IMR-90 (cell line): ENCODE measurements around the gene SLC6A16. TPM values are rescaled to one million over a fixed set of nuclear protein-coding genes. Genes with fewer than 3 reads are reported as not detected.

Source experiments
- ATAC-seq: fragments of 200-7000 bp; cut with Tn5 transposase; 2 replicates; pipeline ENCODE4 v1.9.1; 2020; ENCODE audit warnings: low read depth, mild to moderate bottlenecking, moderate library complexity
- BruUV-seq: library from RNA; stranded (reverse); fragments of 400-500 nt; replicated peaks from 2 replicates; lab custom pipeline; 2021; lab: Mats Ljungman, UMichigan
- CTCF ChIA-PET: fragments of 300-600 bp; formaldehyde crosslinking; extraction: SDS; loops from one replicate; lab custom pipeline; 2021; ENCODE audit warnings: antibody characterized with exemption; lab: Yijun Ruan, JAX
- POLR2A ChIA-PET: fragments of 300-600 bp; sonication (Branson Sonifier 250); formaldehyde crosslinking; loops from one replicate; lab custom pipeline; 2022; ENCODE audit warnings: antibody characterized with exemption; ENCODE audit not compliant: unreplicated experiment; lab: Charles Lee
- DNase-seq: peaks from one replicate; pipeline ENCODE4 v3.0.0; 2013
- H2AFZ ChIP-seq: replicated peaks from 2 replicates; pipeline ENCODE3; 2013; ENCODE audit warnings: low read length, mild to moderate bottlenecking; ENCODE audit not compliant: poor library complexity
- H2AK5ac ChIP-seq: 2 replicates; pipeline ENCODE4 v1.6.1; 2013; ENCODE audit warnings: low read depth, low read length, inconsistent platforms
- H2AK9ac ChIP-seq: replicated peaks from 2 replicates; pipeline ENCODE3; 2013; ENCODE audit warnings: mild to moderate bottlenecking, low read depth, low read length, moderate library complexity; ENCODE audit not compliant: poor library complexity
- H2BK120ac ChIP-seq: 2 replicates; pipeline ENCODE4 v1.6.1; 2013; ENCODE audit warnings: low read depth, low read length, inconsistent platforms
- H2BK15ac ChIP-seq: 3 replicates; pipeline ENCODE4 v1.6.1; 2013; ENCODE audit warnings: low read depth, low read length, inconsistent platforms
- H2BK20ac ChIP-seq: 2 replicates; pipeline ENCODE4 v1.6.1; 2013; ENCODE audit warnings: low read depth, mild to moderate bottlenecking, inconsistent platforms, low read length, moderate library complexity
- H2BK5ac ChIP-seq: 2 replicates; pipeline ENCODE4 v1.6.1; 2013; ENCODE audit warnings: mild to moderate bottlenecking, low read depth, low read length, inconsistent platforms; ENCODE audit not compliant: poor library complexity, severe bottlenecking
- H3K14ac ChIP-seq: replicated peaks from 2 replicates; pipeline ENCODE4 v1.6.1; 2013; ENCODE audit warnings: low read depth, low read length, inconsistent platforms
- H3K18ac ChIP-seq: 2 replicates; pipeline ENCODE4 v1.6.1; 2013; ENCODE audit warnings: low read depth, low read length, control low read depth
- H3K23ac ChIP-seq: 2 replicates; pipeline ENCODE4 v1.6.1; 2013; ENCODE audit warnings: low read depth, low read length, inconsistent platforms
- H3K27ac ChIP-seq: 2 replicates; pipeline ENCODE4 v1.5.1; 2013; ENCODE audit warnings: mild to moderate bottlenecking, control low read depth, low read length; ENCODE audit not compliant: insufficient read depth
- H3K27me3 ChIP-seq: 2 replicates; pipeline ENCODE4 v1.6.1; 2013; ENCODE audit warnings: low read length; ENCODE audit not compliant: control insufficient read depth, insufficient read depth
- H3K36me3 ChIP-seq: 2 replicates; pipeline ENCODE4 v1.6.1; 2013; ENCODE audit warnings: low read length, mixed read lengths; ENCODE audit not compliant: control insufficient read depth, insufficient read depth
- H3K4ac ChIP-seq: 2 replicates; pipeline ENCODE4 v1.6.1; 2013; ENCODE audit warnings: low read depth, low read length, inconsistent platforms
- H3K4me1 ChIP-seq: 2 replicates; pipeline ENCODE4 v1.6.1; 2013; ENCODE audit warnings: low read length, mixed read lengths; ENCODE audit not compliant: control insufficient read depth, insufficient read depth
- H3K4me2 ChIP-seq: 2 replicates; pipeline ENCODE4 v1.6.1; 2013; ENCODE audit warnings: low read depth, mild to moderate bottlenecking, control low read depth, low read length, moderate library complexity
- H3K4me3 ChIP-seq: 2 replicates; pipeline ENCODE4 v1.5.1; 2013; ENCODE audit warnings: low read depth, mild to moderate bottlenecking, control low read depth, low read length, moderate library complexity; ENCODE audit not compliant: insufficient read depth
- H3K56ac ChIP-seq: 2 replicates; pipeline ENCODE4 v1.6.1; 2013; ENCODE audit warnings: low read length, inconsistent platforms; ENCODE audit not compliant: insufficient read depth; ENCODE audit errors: extremely low read depth
- H3K79me1 ChIP-seq, 2 experiments: 2 replicates each; pipeline ENCODE4 v1.6.1; 2013; ENCODE audit warnings: low read length in 2 of 2, inconsistent platforms in 1 of 2, low read depth in 1 of 2
- H3K9ac ChIP-seq: 2 replicates; pipeline ENCODE4 v1.6.1; 2013; ENCODE audit warnings: low read depth, low read length, control low read depth
- H3K9me1 ChIP-seq: 2 replicates; pipeline ENCODE4 v1.6.1; 2013; ENCODE audit warnings: low read length, inconsistent platforms; ENCODE audit not compliant: insufficient read depth
- H3K9me3 ChIP-seq: 2 replicates; pipeline ENCODE4 v1.6.1; 2013; ENCODE audit warnings: low read length; ENCODE audit not compliant: control insufficient read depth, insufficient read depth
- H4K20me1 ChIP-seq: 2 replicates; pipeline ENCODE4 v1.6.1; 2013; ENCODE audit warnings: low read length, inconsistent platforms; ENCODE audit not compliant: insufficient read depth
- H4K5ac ChIP-seq: 2 replicates; pipeline ENCODE4 v1.6.1; 2013; ENCODE audit warnings: mild to moderate bottlenecking, low read depth, low read length, control low read depth
- H4K8ac ChIP-seq, 2 experiments: 2 replicates each; pipeline ENCODE4 v1.6.1; 2013; ENCODE audit warnings: low read depth in 2 of 2, low read length in 2 of 2, control low read depth in 1 of 2, inconsistent platforms in 1 of 2
- H4K91ac ChIP-seq: 2 replicates; pipeline ENCODE4 v1.6.1; 2013; ENCODE audit warnings: low read depth, low read length, inconsistent platforms; ENCODE audit not compliant: insufficient read depth
- BHLHE40 ChIP-seq: fragments of 150-350 bp; IDR thresholded peaks from 2 replicates; pipeline ENCODE4 v1.6.1; 2016; ENCODE audit warnings: mild to moderate bottlenecking, low read depth, low read length
- CHD1 ChIP-seq: IDR thresholded peaks from 2 replicates; pipeline ENCODE4 v1.6.1; 2012; ENCODE audit warnings: low read depth, low read length, improper control_type of control experiment
- FOS ChIP-seq: fragments of 150-350 bp; IDR thresholded peaks from 2 replicates; pipeline ENCODE4 v1.6.1; 2016; ENCODE audit warnings: low read depth, low read length
- MAZ ChIP-seq: IDR thresholded peaks from 2 replicates; pipeline ENCODE4 v1.6.1; 2012; ENCODE audit warnings: low read depth, mild to moderate bottlenecking, low read length, improper control_type of control experiment, moderate library complexity, borderline replicate concordance
- POLR2A ChIP-seq: IDR thresholded peaks from 2 replicates; pipeline ENCODE4 v1.6.1; 2012; ENCODE audit warnings: mild to moderate bottlenecking, low read depth, low read length
- WGBS, 2 experiments: methylation state at CpG; one replicate each; pipeline versions ENCODE4 v1.1.5 to v1.1.7; 2013; ENCODE audit warnings: missing lambda C conversion rate in 2 of 2; ENCODE audit not compliant: insufficient read length in 1 of 2; ENCODE audit errors: extremely low coverage in 2 of 2; 5-methylcytosine and 5-hydroxymethylcytosine counted together
- dilution Hi-C: fragments of 300-500 bp; cut with HindIII; formaldehyde crosslinking; loops from one replicate; pipeline ENCODE4 v1.14.3; 2018; ENCODE audit warnings: low sequenced_read_pairs; ENCODE audit not compliant: unreplicated experiment
- in situ Hi-C: fragments of 300-500 bp; cut with MboI; formaldehyde crosslinking; loops from 3 replicates; pipeline ENCODE4 v1.14.3; 2019; ENCODE audit warnings: low sequenced_read_pairs, inconsistent platforms, mixed read lengths
- intact Hi-C: fragments of 100-400 bp; cut with micrococcal nuclease; formaldehyde crosslinking; loops from 2 replicates; pipeline ENCODE4 v1.10.0; 2022
- polyA plus RNA-seq, 3 experiments: library from polyadenylated mRNA; depleted of rRNA; stranded (reverse); fragments of >200 nt; gene quantifications; 2 replicates each; pipeline ENCODE4 v1.2.3, GENCODE V29; 2012; ENCODE audit warnings: low replicate concordance in 1 of 3
- total RNA-seq: library from RNA; depleted of rRNA; stranded (reverse); fragments of >200 nt; gene quantifications from 2 replicates; pipeline ENCODE4 v1.2.3, GENCODE V29; 2012
- TF ChIP-seq, protein P1 (sequence below): fragments of 150-350 bp; IDR thresholded peaks from 2 replicates; pipeline ENCODE4 v1.6.1; 2017; ENCODE audit warnings: mild to moderate bottlenecking, antibody characterized with exemption, low read length, low read depth

Gene SLC6A16
- total and polyA plus RNA-seq, 2 of the 4 experiments (the other 2 are of a cell fraction), result 0.18 to 0.89 TPM

DNA sequence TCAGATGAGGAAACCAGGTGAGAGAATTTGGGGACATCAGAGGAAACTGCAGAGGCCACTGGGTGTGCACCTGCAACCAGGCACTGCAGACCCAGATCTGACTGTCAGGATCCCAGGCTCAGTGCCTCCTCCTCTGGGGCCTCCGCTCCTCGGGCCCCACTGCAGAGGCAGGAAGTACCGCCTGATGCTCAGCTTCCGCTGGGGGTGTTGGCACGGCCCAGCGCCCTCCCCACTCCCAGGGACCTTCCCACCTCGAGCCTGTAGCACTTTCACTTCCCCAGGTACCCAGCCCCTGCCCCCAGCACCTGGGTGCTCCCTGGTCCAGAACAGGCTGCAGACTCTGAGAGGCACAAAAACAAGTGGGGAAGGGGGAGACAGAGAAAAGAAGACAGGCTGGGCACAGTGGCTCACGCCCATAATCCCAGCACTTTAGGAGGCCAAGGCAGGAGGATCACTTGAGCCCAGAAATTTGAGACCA lies 8.9 kb upstream of the SLC6A16 start:
- CTCF ChIA-PET, result no interaction called here
- H3K27me3 ChIP-seq, result no peaks in the 10 kb centered on the region
- peak; percentile 8 for ATAC-seq
- H2BK20ac ChIP-seq, result no peak overlapping the region
- H3K4me2 ChIP-seq, result no peak overlapping the region
- no peak overlapping the region for H4K91ac ChIP-seq
- H3K79me1 ChIP-seq, result no peaks in the 10 kb centered on the region; a peak in 1 of 4 replicates
- no peak overlapping the region for H4K5ac ChIP-seq
- H3K18ac ChIP-seq, result no peak overlapping the region
- H3K56ac ChIP-seq, result no peak overlapping the region
- no peaks in the 10 kb centered on the region for H3K4me1 ChIP-seq
- H3K9me3 ChIP-seq, result no peaks in the 10 kb centered on the region
- no peak overlapping the region for H3K4me3 ChIP-seq
- H3K23ac ChIP-seq, result no peak overlapping the region
- 72% methylated on average over 4 of the region's 8 CpGs; no CpG with 5 or more reads in 1 of the 2 experiments for WGBS, 2 experiments
- no peak for TF ChIP-seq CHD1
- no peak for TF ChIP-seq POLR2A
- TF ChIP-seq, protein P1, sequence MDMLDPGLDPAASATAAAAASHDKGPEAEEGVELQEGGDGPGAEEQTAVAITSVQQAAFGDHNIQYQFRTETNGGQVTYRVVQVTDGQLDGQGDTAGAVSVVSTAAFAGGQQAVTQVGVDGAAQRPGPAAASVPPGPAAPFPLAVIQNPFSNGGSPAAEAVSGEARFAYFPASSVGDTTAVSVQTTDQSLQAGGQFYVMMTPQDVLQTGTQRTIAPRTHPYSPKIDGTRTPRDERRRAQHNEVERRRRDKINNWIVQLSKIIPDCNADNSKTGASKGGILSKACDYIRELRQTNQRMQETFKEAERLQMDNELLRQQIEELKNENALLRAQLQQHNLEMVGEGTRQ, result no peak
- no peak for TF ChIP-seq MAZ
- no peak for TF ChIP-seq BHLHE40
- TF ChIP-seq FOS, result no peak
- H3K9ac ChIP-seq, result no peak overlapping the region
- intact Hi-C loops, result no loop called here
- no peak overlapping the region for H3K27ac ChIP-seq
- no peak overlapping the region for H2BK5ac ChIP-seq
- H3K14ac ChIP-seq, result no peak overlapping the region
- no peak overlapping the region for H2BK15ac ChIP-seq
- peaks cover 7% of the 10 kb centered on the region for H3K36me3 ChIP-seq
- no peak overlapping the region for H2BK120ac ChIP-seq
- H2AK9ac ChIP-seq, result no peak overlapping the region
- no peak overlapping the region for H2AFZ ChIP-seq
- DNase-seq, result no peak
- POLR2A ChIA-PET, result no interaction called here
- 0 out of 2 replicates have a peak, but pooled peaks cover 5% of the 10 kb centered on the region for H4K20me1 ChIP-seq
- no peak overlapping the region for H2AK5ac ChIP-seq
- no peak overlapping the region for H4K8ac ChIP-seq
- dilution Hi-C loops, result no loop called here
- in situ Hi-C loops, result no loop called here
- BruUV-seq, result no TSS peak
- no peak overlapping the region for H3K4ac ChIP-seq
- H3K9me1 ChIP-seq, result peaks cover 9% of the 10 kb centered on the region; the same call in 1 of the 2 replicates
